HFF-Myc (cell line): ENCODE data around the gene RUNX1.

Source experiments
- DNase-seq: peaks from one replicate; pipeline ENCODE4 v3.0.0-alpha.2; 2011; ENCODE audit warnings: low read depth; ENCODE audit errors: extremely low read depth
- H3K4me3 ChIP-seq: replicated peaks from 2 replicates; pipeline ENCODE4 v1.5.1; 2011; ENCODE audit warnings: low read depth, mild to moderate bottlenecking, control low read depth, low read length
- TF ChIP-seq, protein P1 (sequence below): IDR thresholded peaks from 2 replicates; pipeline ENCODE4 v1.5.1; 2012; ENCODE audit warnings: mild to moderate bottlenecking, low read depth, low read length, control low read depth; ENCODE audit errors: missing control alignments

The RUNX1 gene

DNA sequence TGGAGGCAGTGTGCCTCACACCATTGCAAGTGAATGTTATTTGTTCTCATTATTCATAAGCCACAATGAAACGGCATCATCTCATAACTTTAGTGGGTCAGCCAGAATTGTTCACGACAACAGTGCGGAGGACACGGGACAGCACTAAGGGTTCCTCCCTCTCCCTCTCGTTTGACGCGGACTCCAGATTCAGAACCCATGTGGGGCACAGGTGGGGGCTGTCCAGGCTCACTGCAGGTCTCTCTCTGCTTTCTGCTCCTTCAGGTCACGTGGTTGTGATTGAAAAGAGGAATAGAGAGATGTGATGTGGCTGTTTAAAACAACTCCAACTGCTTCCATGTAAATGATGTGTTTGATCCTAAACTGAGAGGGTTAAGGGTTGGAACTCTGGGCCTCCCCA, 13.5 kb downstream of the RUNX1 start:
- DNase-seq: no peak
- H3K4me3 ChIP-seq: no peak overlapping the region
- TF ChIP-seq, protein P1, sequence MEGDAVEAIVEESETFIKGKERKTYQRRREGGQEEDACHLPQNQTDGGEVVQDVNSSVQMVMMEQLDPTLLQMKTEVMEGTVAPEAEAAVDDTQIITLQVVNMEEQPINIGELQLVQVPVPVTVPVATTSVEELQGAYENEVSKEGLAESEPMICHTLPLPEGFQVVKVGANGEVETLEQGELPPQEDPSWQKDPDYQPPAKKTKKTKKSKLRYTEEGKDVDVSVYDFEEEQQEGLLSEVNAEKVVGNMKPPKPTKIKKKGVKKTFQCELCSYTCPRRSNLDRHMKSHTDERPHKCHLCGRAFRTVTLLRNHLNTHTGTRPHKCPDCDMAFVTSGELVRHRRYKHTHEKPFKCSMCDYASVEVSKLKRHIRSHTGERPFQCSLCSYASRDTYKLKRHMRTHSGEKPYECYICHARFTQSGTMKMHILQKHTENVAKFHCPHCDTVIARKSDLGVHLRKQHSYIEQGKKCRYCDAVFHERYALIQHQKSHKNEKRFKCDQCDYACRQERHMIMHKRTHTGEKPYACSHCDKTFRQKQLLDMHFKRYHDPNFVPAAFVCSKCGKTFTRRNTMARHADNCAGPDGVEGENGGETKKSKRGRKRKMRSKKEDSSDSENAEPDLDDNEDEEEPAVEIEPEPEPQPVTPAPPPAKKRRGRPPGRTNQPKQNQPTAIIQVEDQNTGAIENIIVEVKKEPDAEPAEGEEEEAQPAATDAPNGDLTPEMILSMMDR: no peak

DNA sequence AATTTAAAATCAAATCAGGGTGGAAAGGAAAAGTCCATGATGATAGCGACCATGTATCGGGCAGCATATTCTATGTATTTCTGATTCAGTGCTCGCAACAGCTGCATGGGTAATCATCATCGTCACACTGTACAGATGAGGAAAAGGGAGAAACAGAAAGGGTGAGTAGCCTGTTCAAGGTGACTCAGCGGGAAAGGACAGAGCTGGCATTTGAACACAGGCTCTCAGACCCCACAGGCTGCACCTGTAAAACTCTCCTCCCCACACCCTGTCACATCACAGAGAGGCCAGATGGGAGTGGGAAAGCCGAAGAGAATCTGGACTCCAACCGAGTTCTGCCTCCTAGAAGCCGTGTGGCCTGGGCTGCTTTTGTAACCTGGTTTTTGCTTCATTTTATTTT, 14.0 kb downstream of the RUNX1 start:
- TF ChIP-seq, protein P1: no peak
- no peak overlapping the region for H3K4me3 ChIP-seq
- no peak for DNase-seq

DNA sequence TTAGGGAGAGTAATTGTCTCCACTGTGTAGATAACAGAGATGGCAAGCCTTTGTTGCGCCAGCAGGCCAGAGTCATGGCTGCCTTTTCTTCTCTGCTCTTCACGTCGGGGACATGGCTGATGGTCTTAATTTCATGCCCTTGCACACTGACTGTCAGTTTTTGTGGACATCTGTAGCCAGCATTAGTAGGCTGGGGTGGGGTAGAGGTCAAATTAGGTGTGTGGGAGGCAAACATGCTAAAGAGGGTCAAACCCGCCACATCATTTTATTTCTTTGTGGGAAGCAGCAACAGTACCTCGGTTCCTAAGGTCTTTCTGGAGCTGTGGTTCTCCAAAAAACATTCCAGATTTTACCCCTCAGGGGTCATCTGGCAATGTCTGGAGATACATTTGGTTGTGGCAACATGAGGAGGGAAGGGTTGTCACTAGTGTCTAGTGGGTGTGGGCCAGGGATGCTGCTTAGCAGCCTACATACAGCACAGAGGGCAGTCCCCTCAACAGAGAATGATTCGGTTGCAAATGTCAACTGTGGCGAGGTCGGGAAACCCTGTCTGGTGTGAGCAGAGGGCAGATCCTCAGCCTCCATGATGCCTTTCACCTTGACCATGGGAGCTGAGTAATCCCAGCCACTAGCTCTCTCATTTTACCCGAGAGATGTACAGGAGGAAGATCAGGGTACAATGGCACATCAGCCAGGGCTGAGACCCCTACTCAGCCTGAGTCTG, 14.7 kb downstream of the RUNX1 start:
- no peak overlapping the region for H3K4me3 ChIP-seq
- TF ChIP-seq, protein P1: no peak
- DNase-seq: no peak

DNA sequence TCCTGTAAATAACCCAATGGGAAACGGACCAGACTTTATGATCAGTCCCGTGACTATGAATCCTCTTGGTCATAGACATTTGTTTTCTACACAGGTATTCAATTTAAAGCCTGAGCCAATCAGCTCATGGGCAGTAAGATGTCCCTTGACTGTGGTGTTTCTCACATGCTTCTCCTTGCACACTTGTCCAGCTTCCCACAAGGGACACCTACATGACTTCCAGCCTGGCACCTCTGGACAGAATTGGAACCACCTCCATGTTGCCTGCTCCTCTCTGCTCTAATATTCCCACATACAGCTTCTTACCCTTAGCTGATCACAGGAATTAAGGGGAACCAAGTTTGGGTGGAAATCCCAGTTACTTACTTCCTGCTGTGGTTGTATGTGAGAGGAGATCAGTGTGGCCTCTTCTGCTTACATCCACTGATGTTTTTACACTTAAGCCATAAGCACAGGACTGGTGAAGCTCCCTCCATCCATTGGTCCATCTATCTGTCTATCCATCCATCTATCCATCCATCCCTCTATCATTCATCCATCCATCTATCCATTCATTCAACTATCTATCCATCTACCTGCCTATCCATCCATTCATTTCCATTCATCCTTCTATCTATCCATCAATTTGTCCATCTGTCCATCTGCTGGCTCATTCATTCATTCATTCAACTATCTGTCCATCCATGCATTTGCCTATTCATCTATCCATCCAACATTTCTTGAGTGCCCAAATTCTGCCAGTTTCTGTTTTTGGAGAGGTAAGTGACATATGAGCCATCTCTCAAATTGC, 16.4 kb downstream of the RUNX1 start:
- DNase-seq: no peak
- H3K4me3 ChIP-seq: no peak overlapping the region
- TF ChIP-seq, protein P1: no peak

DNA sequence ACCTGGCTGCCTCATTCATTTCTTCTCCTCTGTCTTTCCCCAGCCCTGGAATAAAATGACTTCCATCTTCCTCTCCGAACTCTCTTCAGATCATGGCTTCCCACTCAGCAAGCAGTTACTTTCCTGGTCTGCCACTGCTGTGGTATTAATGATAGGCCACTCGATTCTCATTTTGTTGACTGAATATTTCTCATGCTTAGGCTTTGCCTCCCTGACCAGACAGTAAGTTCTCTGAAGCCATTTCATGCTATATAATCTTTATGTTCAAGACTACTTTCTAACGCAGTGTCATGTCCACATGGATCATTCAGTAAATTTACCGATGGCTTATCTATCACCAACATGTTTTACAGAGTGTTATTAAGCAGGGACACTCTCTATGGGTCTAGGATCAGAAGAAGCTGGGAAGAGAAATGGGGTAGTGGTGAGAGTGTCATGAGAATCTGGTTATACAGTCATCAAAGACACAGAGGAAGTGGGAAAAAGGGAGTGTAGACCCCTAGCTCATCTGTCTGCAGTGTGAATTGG, 20.6 kb downstream of the RUNX1 start:
- no peak for DNase-seq
- TF ChIP-seq, protein P1: no peak
- no peak overlapping the region for H3K4me3 ChIP-seq

DNA sequence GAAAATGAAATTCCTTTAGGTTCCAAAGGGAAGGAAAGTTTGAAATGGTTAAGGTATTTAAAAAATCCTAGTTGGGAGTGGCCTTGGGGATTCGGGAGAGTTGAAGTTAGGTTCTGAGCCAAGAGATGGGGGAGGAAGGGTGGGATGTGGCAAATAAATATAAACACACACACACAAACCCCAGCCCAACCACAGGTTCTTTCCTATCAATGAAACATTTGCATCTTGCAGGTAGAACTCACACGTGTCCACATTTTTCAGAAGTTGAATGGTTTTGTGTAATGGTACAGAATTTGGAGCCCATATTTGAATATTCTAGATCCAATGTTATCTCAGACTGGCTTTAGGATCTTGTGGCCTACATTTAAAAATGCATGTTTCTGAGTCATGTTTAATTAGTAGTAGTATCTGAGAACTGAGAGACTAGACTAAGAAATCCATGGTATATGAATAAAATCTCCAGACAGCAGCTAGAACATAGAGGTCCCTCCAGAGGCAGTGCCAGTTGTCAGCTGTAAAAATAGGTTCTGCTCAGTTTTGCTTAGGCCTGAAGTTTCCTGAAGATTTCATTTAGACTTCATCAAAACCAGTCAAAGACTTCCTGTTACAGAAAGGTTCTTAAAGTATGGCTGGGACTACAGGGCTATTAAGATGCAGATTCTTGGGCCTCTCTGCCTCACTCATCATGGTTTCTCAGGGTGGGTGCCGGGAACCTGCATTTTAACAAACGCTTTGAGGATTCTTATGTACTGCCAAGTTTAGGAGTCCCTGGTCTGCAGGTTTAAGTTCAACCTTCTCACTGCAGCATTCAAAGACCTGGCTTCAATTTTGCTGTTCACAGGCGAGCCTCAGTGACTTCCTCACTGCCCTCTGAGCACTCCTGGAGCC, 21.3 kb downstream of the RUNX1 start:
- DNase-seq: no peak
- no peak overlapping the region for H3K4me3 ChIP-seq
- TF ChIP-seq, protein P1: no peak
